HEK293 (cell line): ENCODE results near the gene KIAA1328.
A peak's percentile ranks its signal among the peaks of the same experiment; 100 is the strongest.

Experiments used
- CTCF ChIA-PET: fragments of 350-600 bp; formaldehyde crosslinking; extraction: SDS; loops from one replicate; lab custom pipeline; 2021; ENCODE audit warnings: antibody characterized with exemption; lab: Yijun Ruan, JAX
- POLR2A ChIA-PET: fragments of 300-600 bp; formaldehyde crosslinking; extraction: SDS; loops from one replicate; lab custom pipeline; 2020; ENCODE audit warnings: antibody characterized with exemption, inconsistent platforms; lab: Yijun Ruan, JAX
- H3K27ac ChIP-seq: fragments of 200-500 bp; sonication (Bioruptor generic); 2 replicates; pipeline ENCODE4 v1.5.1; 2014; ENCODE audit warnings: low read depth, low read length, control low read depth, inconsistent platforms; ENCODE audit errors: extremely low read depth
- H3K36me3 ChIP-seq, 2 experiments: fragments of 200-500 bp in 1 of 2; sonication (Bioruptor generic) in 1 of 2; 1 replicate in 1 of 2; 2 replicates in 1 of 2; pipeline ENCODE4 v1.5.1; 2014 to 2017; ENCODE audit warnings: inconsistent platforms in 2 of 2, low read length in 2 of 2; ENCODE audit not compliant: control insufficient read depth in 2 of 2, insufficient read depth in 1 of 2
- H3K4me1 ChIP-seq: fragments of 200-500 bp; sonication (Bioruptor generic); 2 replicates; pipeline ENCODE4 v1.5.1; 2014; ENCODE audit warnings: mild to moderate bottlenecking, low read length, inconsistent platforms; ENCODE audit not compliant: control insufficient read depth, insufficient read depth
- H3K4me3 ChIP-seq: 2 replicates; pipeline ENCODE4 v1.5.1; 2011; ENCODE audit warnings: low read depth, mild to moderate bottlenecking, control low read depth, low read length, moderate library complexity
- H3K9me3 ChIP-seq: fragments of 200-500 bp; sonication (Bioruptor generic); 2 replicates; pipeline ENCODE4 v1.5.1; 2014; ENCODE audit warnings: low read depth, low read length, inconsistent platforms; ENCODE audit not compliant: control insufficient read depth, insufficient read depth
- ATF2 ChIP-seq: fragments of 450-650 bp; formaldehyde crosslinking; IDR thresholded peaks from 2 replicates; pipeline ENCODE4 v1.5.1; 2016; ENCODE audit warnings: missing biosample characterization, missing genetic modification characterization, low read depth
- GLI2 ChIP-seq: fragments of 450-650 bp; formaldehyde crosslinking; IDR thresholded peaks from 2 replicates; pipeline ENCODE4; 2017; ENCODE audit warnings: missing biosample characterization, missing genetic modification characterization, low read depth, borderline replicate concordance
- OVOL3 ChIP-seq: fragments of 450-650 bp; formaldehyde crosslinking; IDR thresholded peaks from 2 replicates; pipeline ENCODE4 v1.5.1; 2016; ENCODE audit warnings: missing biosample characterization, missing genetic modification characterization
- PRDM1 ChIP-seq: fragments of 450-650 bp; formaldehyde crosslinking; IDR thresholded peaks from 2 replicates; pipeline ENCODE4; 2016; ENCODE audit warnings: missing biosample characterization, missing genetic modification characterization
- SALL2 ChIP-seq: fragments of 450-650 bp; formaldehyde crosslinking; IDR thresholded peaks from 2 replicates; pipeline ENCODE4 v1.5.0; 2017; ENCODE audit warnings: missing biosample characterization, mild to moderate bottlenecking, missing genetic modification characterization, borderline replicate concordance
- SCRT1 ChIP-seq: fragments of 450-650 bp; formaldehyde crosslinking; IDR thresholded peaks from 2 replicates; pipeline ENCODE4 v1.5.1; 2016; ENCODE audit warnings: missing biosample characterization, missing genetic modification characterization, borderline replicate concordance
- TSHZ1 ChIP-seq: fragments of 450-650 bp; formaldehyde crosslinking; IDR thresholded peaks from 2 replicates; pipeline ENCODE4 v1.5.1; 2016; ENCODE audit warnings: missing biosample characterization, missing genetic modification characterization, borderline replicate concordance
- ZBTB20 ChIP-seq: fragments of 450-650 bp; formaldehyde crosslinking; IDR thresholded peaks from 2 replicates; pipeline ENCODE4 v1.5.1; 2016; ENCODE audit warnings: missing biosample characterization, missing genetic modification characterization
- ZEB2 ChIP-seq: fragments of 450-650 bp; formaldehyde crosslinking; IDR thresholded peaks from 2 replicates; pipeline ENCODE4 v1.5.1; 2016; ENCODE audit warnings: missing biosample characterization, missing genetic modification characterization
- ZNF157 ChIP-seq: fragments of 450-650 bp; formaldehyde crosslinking; IDR thresholded peaks from 2 replicates; pipeline ENCODE4 v1.5.1; 2016; ENCODE audit warnings: missing biosample characterization, missing genetic modification characterization
- ZNF211 ChIP-seq: fragments of 450-650 bp; formaldehyde crosslinking; IDR thresholded peaks from 2 replicates; pipeline ENCODE4 v1.5.1; 2016; ENCODE audit warnings: low read depth, missing biosample characterization, missing genetic modification characterization
- ZNF391 ChIP-seq: fragments of 450-650 bp; formaldehyde crosslinking; IDR thresholded peaks from 2 replicates; pipeline ENCODE4 v1.5.1; 2016; ENCODE audit warnings: low read depth, missing biosample characterization, missing genetic modification characterization, borderline replicate concordance
- ZNF433 ChIP-seq: fragments of 450-650 bp; formaldehyde crosslinking; IDR thresholded peaks from 2 replicates; pipeline ENCODE4 v1.5.1; 2016; ENCODE audit warnings: missing biosample characterization, missing genetic modification characterization, low read depth
- ZNF449 ChIP-seq: fragments of 450-650 bp; formaldehyde crosslinking; IDR thresholded peaks from 2 replicates; pipeline ENCODE4 v1.5.1; 2017; ENCODE audit warnings: missing biosample characterization, mild to moderate bottlenecking, missing genetic modification characterization, moderate library complexity
- ZNF514 ChIP-seq: fragments of 450-650 bp; formaldehyde crosslinking; IDR thresholded peaks from 2 replicates; pipeline ENCODE4 v1.5.1; 2016; ENCODE audit warnings: missing biosample characterization, missing genetic modification characterization
- ZNF585B ChIP-seq: fragments of 450-650 bp; formaldehyde crosslinking; IDR thresholded peaks from 2 replicates; pipeline ENCODE4 v1.5.1; 2016; ENCODE audit warnings: missing biosample characterization, missing genetic modification characterization
- ZNF626 ChIP-seq: fragments of 450-650 bp; sonication (Bioruptor Pico); formaldehyde crosslinking; IDR thresholded peaks from 2 replicates; pipeline ENCODE4 v1.5.1; 2018; ENCODE audit warnings: missing biosample characterization, missing genetic modification characterization, inconsistent platforms
- TF ChIP-seq, protein P1 (sequence below): fragments of 450-650 bp; formaldehyde crosslinking; IDR thresholded peaks from 2 replicates; pipeline ENCODE4 v1.5.1; 2016; ENCODE audit warnings: missing biosample characterization, missing genetic modification characterization

Gene KIAA1328

GRCh38 chr18:36833120-36833519 lies 4.2 kb downstream of the KIAA1328 start:
- peaks cover 0 to 16% of the 10 kb centered on the region in 2 experiments; a peak in 1 of 3 replicates for H3K36me3 ChIP-seq
- H3K4me3 ChIP-seq: no peak overlapping the region
- TF ChIP-seq PRDM1 (tag by site-specific recombination): peak; percentile 70
- TF ChIP-seq ZEB2: no peak
- H3K9me3 ChIP-seq: no peaks in the 10 kb centered on the region
- ChIA-PET CTCF (no interaction called here), POLR2A (no interaction called here)
- no peaks in the 10 kb centered on the region for H3K4me1 ChIP-seq
- no peak overlapping the region for H3K27ac ChIP-seq

GRCh38 chr18:36835927-36836326 lies 7.0 kb downstream of the KIAA1328 start:
- no peak overlapping the region for H3K27ac ChIP-seq
- TF ChIP-seq ZNF626: no peak
- no peak for TF ChIP-seq GLI2 (tag by site-specific recombination)
- TF ChIP-seq SCRT1 (tag by site-specific recombination): no peak
- TF ChIP-seq ZNF211 (tag by site-specific recombination): no peak
- no peak for TF ChIP-seq ZNF449
- TF ChIP-seq ZNF157 (tag by site-specific recombination): no peak
- no peak for TF ChIP-seq ATF2
- TF ChIP-seq, protein P1, sequence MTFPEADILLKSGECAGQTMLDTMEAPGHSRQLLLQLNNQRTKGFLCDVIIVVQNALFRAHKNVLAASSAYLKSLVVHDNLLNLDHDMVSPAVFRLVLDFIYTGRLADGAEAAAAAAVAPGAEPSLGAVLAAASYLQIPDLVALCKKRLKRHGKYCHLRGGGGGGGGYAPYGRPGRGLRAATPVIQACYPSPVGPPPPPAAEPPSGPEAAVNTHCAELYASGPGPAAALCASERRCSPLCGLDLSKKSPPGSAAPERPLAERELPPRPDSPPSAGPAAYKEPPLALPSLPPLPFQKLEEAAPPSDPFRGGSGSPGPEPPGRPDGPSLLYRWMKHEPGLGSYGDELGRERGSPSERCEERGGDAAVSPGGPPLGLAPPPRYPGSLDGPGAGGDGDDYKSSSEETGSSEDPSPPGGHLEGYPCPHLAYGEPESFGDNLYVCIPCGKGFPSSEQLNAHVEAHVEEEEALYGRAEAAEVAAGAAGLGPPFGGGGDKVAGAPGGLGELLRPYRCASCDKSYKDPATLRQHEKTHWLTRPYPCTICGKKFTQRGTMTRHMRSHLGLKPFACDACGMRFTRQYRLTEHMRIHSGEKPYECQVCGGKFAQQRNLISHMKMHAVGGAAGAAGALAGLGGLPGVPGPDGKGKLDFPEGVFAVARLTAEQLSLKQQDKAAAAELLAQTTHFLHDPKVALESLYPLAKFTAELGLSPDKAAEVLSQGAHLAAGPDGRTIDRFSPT: no peak
- no peak for TF ChIP-seq ZBTB20 (tag by site-specific recombination)
- TF ChIP-seq OVOL3 (tag by site-specific recombination): no peak
- TF ChIP-seq ZNF585B (tag by site-specific recombination): no peak
- TF ChIP-seq ZNF391: no peak
- no peak for TF ChIP-seq SALL2 (tag by site-specific recombination)
- TF ChIP-seq ZNF433 (tag by site-specific recombination): no peak
- TF ChIP-seq, all 188 proteins: peak for 0
- ChIA-PET POLR2A (no interaction called here), CTCF (interaction anchor here (0.6 kb wide), 1 partner anchor 21 kb away, joined by 3 read pairs; no protein-coding TSS in a partner anchor)
- no peaks in the 10 kb centered on the region for H3K9me3 ChIP-seq
- no peaks in the 10 kb centered on the region for H3K4me1 ChIP-seq
- no peak overlapping the region for H3K4me3 ChIP-seq
- H3K36me3 ChIP-seq: peaks cover 0 to 21% of the 10 kb centered on the region in 2 experiments; a peak in 1 of 3 replicates

DNA sequence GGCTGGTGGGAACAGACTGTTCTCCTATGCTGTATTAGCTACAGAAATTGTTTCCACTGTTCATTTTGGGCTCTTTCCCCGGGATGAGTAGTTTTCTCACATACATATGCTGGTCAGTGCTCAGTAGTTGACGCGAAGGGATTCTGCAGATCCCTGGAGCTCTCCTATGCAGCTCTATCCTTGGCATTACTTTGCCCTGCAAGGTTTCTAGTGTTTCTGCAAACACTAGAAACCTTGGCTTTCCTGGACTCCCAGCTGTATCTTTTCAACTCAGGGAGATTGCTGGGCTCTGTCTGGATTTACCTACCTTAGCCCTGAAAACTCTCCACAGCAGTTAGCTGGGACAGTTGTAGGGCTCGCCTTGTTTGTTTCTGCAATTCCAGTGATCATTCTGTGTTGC lies 10.9 kb downstream of the KIAA1328 start:
- ChIA-PET POLR2A (interaction anchor here (1.3 kb wide), 1 partner anchor 11 kb away, joined by 3 read pairs; the partner anchor contains the start of genes KIAA1328 and TPGS2), CTCF (interaction anchor here (0.9 kb wide), 1 partner anchor 10 kb away, joined by 6 read pairs; no protein-coding TSS in a partner anchor)
- no peak overlapping the region for H3K4me3 ChIP-seq
- H3K36me3 ChIP-seq: peaks cover 0 to 23% of the 10 kb centered on the region in 2 experiments; a peak in 1 of 3 replicates
- H3K9me3 ChIP-seq: no peaks in the 10 kb centered on the region
- no peak for TF ChIP-seq TSHZ1 (tag by site-specific recombination)
- no peak for TF ChIP-seq ZNF514 (tag by site-specific recombination)
- no peaks in the 10 kb centered on the region for H3K4me1 ChIP-seq
- H3K27ac ChIP-seq: no peak overlapping the region
